Endodermal cell (in vitro differentiated cells): Measurements from ENCODE around the gene AGPS. TPM values are rescaled to one million over a fixed set of nuclear protein-coding genes. Genes with fewer than 3 reads are reported as not detected.
"Not testable (repeated sequence)": the region's sequence is repeated elsewhere in the genome, so short reads cannot be mapped to it uniquely, and the experiment has no call there.

Experiments
- DNase-seq: peaks from one replicate; pipeline ENCODE4 v3.0.0-alpha.2; 2017
- H3K27ac ChIP-seq: 2 replicates; pipeline ENCODE4 v1.5.1; 2013; ENCODE audit warnings: mild to moderate bottlenecking, low read depth, low read length, moderate library complexity
- H3K27me3 ChIP-seq: 2 replicates; pipeline ENCODE4 v1.6.1; 2013; ENCODE audit warnings: mild to moderate bottlenecking, low read length, moderate library complexity; ENCODE audit not compliant: insufficient read depth, control insufficient read depth, poor library complexity, severe bottlenecking
- H3K36me3 ChIP-seq: 2 replicates; pipeline ENCODE4 v1.7.0; 2013; ENCODE audit warnings: mild to moderate bottlenecking, low read length, moderate library complexity; ENCODE audit not compliant: control insufficient read depth, insufficient read depth
- H3K4me1 ChIP-seq: one replicate; pipeline ENCODE4 v1.7.0; 2013; ENCODE audit warnings: low read length; ENCODE audit not compliant: control insufficient read depth, insufficient read depth
- H3K4me3 ChIP-seq: 2 replicates; pipeline ENCODE4 v1.5.1; 2013; ENCODE audit warnings: mild to moderate bottlenecking, low read length, moderate library complexity
- H3K9ac ChIP-seq: 2 replicates; pipeline ENCODE4 v1.6.1; 2013; ENCODE audit warnings: mild to moderate bottlenecking, low read length, moderate library complexity; ENCODE audit not compliant: poor library complexity, severe bottlenecking; ENCODE audit errors: extremely low read depth
- H3K9me3 ChIP-seq: 2 replicates; pipeline ENCODE4 v1.6.1; 2013; ENCODE audit warnings: mild to moderate bottlenecking, low read length, moderate library complexity; ENCODE audit not compliant: control insufficient read depth
- H3K27ac Mint-ChIP-seq: 2 replicates; pipeline ENCODE4 v1.8.0; 2020; ENCODE audit warnings: mixed read lengths
- H3K27me3 Mint-ChIP-seq: 2 replicates; pipeline ENCODE4 v1.8.0; 2021; ENCODE audit warnings: mild to moderate bottlenecking, mixed read lengths; ENCODE audit not compliant: insufficient read depth
- H3K36me3 Mint-ChIP-seq: 2 replicates; pipeline ENCODE4 v1.8.0; 2020; ENCODE audit warnings: low read depth, mixed read lengths
- H3K4me1 Mint-ChIP-seq: 2 replicates; pipeline ENCODE4 v1.8.0; 2020; ENCODE audit warnings: mixed read lengths
- H3K4me3 Mint-ChIP-seq: 2 replicates; pipeline ENCODE4 v1.8.0; 2020; ENCODE audit warnings: mild to moderate bottlenecking, moderate library complexity, mixed read lengths
- H3K9me3 Mint-ChIP-seq: 2 replicates; pipeline ENCODE4 v1.8.0; 2020; ENCODE audit warnings: mild to moderate bottlenecking, mixed read lengths
- WGBS, 2 experiments: methylation state at CpG; one replicate each; pipeline versions ENCODE4 v1.1.5 to v1.1.7; 2013; ENCODE audit warnings: missing lambda C conversion rate in 2 of 2, mixed read lengths in 1 of 2; ENCODE audit not compliant: insufficient coverage in 1 of 2, insufficient read length in 1 of 2; 5-methylcytosine and 5-hydroxymethylcytosine counted together
- total RNA-seq, 2 donors: library from RNA; stranded (reverse); fragmentation: NEBNext Ultra II Directional in 1 of 2; extraction: Animal tissue kit (Norgen Biotek cat#: 25700) in 1 of 2; gene quantifications; 2 replicates in 1 of 2; 3 replicates in 1 of 2; pipeline ENCODE4 v1.2.1, GENCODE V29; 2021
- TF ChIP-seq, protein P1 (sequence below): fragments of 200-600 bp; sonication (generic); conservative IDR thresholded peaks from 2 replicates; pipeline ENCODE4 v1.5.0; 2021; ENCODE audit warnings: antibody characterized with exemption, mild to moderate bottlenecking

AGPS gene
- total RNA-seq, 2 donors from 2014 or later: 76.8 to 86.1 TPM

DNA sequence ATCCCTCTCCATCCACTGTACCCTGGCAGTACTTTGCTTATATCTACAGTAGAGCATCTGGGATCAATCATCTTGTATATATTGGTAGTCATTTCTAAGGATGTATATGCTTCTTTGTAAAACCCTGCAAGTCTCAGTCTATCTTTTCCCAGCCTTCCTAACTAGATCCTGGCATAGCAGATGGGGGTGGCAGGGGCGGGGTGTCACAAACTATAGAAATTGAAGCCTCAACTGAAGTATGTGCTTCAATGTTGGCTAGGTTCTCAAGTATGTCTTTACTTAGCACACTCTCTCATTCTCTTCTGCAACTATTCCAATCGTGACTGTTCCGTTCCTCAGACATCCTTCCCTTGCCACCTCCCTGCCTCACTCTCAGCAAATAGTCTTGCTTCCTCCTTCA is 30.1 kb upstream of the AGPS start:
- Mint-ChIP-seq H3K4me3 (no peak overlapping the region), H3K27me3 (no peaks in the 10 kb centered on the region), H3K27ac (no peak overlapping the region), H3K36me3 (no peaks in the 10 kb centered on the region), H3K9me3 (no peaks in the 10 kb centered on the region), H3K4me1 (peaks cover 12% of the 10 kb centered on the region)
- Histone ChIP-seq H3K4me1 (peaks cover 9% of the 10 kb centered on the region), H3K36me3 (no peaks in the 10 kb centered on the region), H3K4me3 (no peak overlapping the region), H3K9ac (no peak overlapping the region), H3K9me3 (no peaks in the 10 kb centered on the region), H3K27me3 (peaks cover 5% of the 10 kb centered on the region), H3K27ac (no peak overlapping the region)
- TF ChIP-seq, protein P1, sequence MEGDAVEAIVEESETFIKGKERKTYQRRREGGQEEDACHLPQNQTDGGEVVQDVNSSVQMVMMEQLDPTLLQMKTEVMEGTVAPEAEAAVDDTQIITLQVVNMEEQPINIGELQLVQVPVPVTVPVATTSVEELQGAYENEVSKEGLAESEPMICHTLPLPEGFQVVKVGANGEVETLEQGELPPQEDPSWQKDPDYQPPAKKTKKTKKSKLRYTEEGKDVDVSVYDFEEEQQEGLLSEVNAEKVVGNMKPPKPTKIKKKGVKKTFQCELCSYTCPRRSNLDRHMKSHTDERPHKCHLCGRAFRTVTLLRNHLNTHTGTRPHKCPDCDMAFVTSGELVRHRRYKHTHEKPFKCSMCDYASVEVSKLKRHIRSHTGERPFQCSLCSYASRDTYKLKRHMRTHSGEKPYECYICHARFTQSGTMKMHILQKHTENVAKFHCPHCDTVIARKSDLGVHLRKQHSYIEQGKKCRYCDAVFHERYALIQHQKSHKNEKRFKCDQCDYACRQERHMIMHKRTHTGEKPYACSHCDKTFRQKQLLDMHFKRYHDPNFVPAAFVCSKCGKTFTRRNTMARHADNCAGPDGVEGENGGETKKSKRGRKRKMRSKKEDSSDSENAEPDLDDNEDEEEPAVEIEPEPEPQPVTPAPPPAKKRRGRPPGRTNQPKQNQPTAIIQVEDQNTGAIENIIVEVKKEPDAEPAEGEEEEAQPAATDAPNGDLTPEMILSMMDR: no peak
- WGBS, 2 experiments: 84 to 94% methylated on average over 3 of the region's 3 CpGs
- DNase-seq: no peak

DNA sequence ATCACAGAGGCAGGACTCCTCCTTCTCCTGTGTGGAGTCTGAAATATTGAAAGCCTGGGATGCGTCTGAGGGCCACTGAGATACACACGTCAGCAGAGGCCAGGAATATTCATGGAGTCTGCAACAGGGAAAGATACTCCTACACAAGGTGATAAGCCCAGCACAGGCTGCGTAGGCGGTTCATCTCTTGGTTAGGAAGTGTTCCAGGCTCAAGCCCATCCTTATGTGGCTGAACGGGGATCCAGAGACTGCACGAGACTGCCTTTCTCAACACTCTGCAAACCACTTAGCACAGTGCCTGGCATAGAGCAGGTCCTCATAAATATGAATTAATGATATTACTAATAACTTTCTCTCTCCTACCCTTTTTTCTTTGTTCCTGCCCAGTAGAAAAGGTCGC is 29.2 kb upstream of the AGPS start:
- no peak overlapping the region for H3K4me3 ChIP-seq
- H3K27ac Mint-ChIP-seq: no peak overlapping the region
- no peaks in the 10 kb centered on the region for H3K36me3 Mint-ChIP-seq
- H3K4me1 Mint-ChIP-seq: peaks cover 5% of the 10 kb centered on the region
- peaks cover 5% of the 10 kb centered on the region for H3K27me3 ChIP-seq
- no peak overlapping the region for H3K4me3 Mint-ChIP-seq
- H3K36me3 ChIP-seq: no peaks in the 10 kb centered on the region
- H3K27ac ChIP-seq: no peak overlapping the region
- TF ChIP-seq, protein P1: no peak
- peaks cover 6% of the 10 kb centered on the region for H3K9me3 Mint-ChIP-seq
- peaks cover 5% of the 10 kb centered on the region for H3K9me3 ChIP-seq
- no peak overlapping the region for H3K9ac ChIP-seq
- DNase-seq: no peak
- 91 to 100% methylated on average over 1 to 7 of the region's 7 CpGs for WGBS, 2 experiments
- H3K27me3 Mint-ChIP-seq: no peaks in the 10 kb centered on the region
- peaks cover 7% of the 10 kb centered on the region for H3K4me1 ChIP-seq

DNA sequence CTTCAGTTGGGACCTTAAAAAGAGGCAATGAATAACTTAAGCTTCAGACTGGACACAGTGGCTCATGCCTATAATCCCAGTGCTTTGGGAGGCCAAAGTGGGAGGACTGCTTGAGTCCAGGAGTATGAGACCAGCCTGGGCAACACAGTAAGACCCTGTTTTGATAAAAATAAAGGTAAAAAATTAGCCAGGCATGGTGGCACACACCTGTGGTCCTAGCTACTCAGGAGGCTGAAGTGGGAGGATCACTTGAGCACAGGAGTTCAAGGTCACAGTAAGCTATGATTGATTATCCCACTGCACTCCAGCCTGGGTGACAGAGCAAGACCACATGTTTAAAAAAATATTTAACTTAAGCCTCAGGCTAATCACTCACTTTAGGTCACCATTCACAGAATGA is 26.8 kb upstream of the AGPS start:
- H3K9me3 ChIP-seq, H3K27me3 Mint-ChIP-seq, H3K4me3 ChIP-seq, H3K27ac ChIP-seq, H3K4me1 ChIP-seq, H3K36me3 ChIP-seq, DNase-seq, H3K36me3 Mint-ChIP-seq, H3K27ac Mint-ChIP-seq, H3K27me3 ChIP-seq, H3K4me3 Mint-ChIP-seq, H3K9ac ChIP-seq, H3K4me1 Mint-ChIP-seq: not testable (repeated sequence)
- H3K9me3 Mint-ChIP-seq: peaks cover 30% of the 10 kb centered on the region

DNA sequence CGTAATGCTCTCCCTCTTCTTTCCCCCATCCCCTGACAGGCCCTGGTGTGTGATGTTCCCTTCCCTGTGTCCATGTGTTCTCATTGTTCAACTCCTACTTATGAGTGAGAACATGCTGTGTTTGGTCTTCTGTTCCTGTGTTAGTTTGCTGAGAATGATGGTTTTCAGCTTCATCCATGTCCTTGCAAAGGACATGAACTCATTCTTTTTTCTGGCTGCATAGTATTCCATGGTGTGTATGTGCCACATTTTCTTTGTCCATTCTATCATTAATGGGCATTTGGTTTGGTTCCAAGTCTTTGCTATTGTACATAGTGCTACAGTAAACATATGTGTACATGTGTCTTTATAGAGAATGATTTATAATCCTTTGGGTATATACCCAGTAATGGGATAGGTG is 24.6 kb upstream of the AGPS start:
- H3K4me3 ChIP-seq, H3K27ac ChIP-seq, H3K4me3 Mint-ChIP-seq, H3K27me3 Mint-ChIP-seq, H3K27ac Mint-ChIP-seq, H3K36me3 ChIP-seq, H3K4me1 Mint-ChIP-seq, DNase-seq, H3K9ac ChIP-seq, H3K4me1 ChIP-seq, H3K27me3 ChIP-seq: not testable (repeated sequence)
- Mint-ChIP-seq H3K36me3 (peaks cover 22% of the 10 kb centered on the region), H3K9me3 (peaks cover 51% of the 10 kb centered on the region)
- WGBS, 2 experiments: 100% methylated on average over 1 of the region's 1 CpG; no CpG with 5 or more reads in 1 of the 2 experiments
- H3K9me3 ChIP-seq: peaks cover 20% of the 10 kb centered on the region
